ENCODE data around the gene GDI1.

The GDI1 gene

GRCh38 chrX:154468217-154468616 lies 31.3 kb downstream of the GDI1 start:
- H3K4me3 Mint-ChIP-seq = no peak overlapping the region
- no peak overlapping the region for H3K27ac Mint-ChIP-seq

GRCh38 chrX:154469114-154469513 lies 32.2 kb downstream of the GDI1 start:
- Mint-ChIP-seq H3K27me3 (no peaks in the 10 kb centered on the region), H3K27ac (no peak overlapping the region), H3K36me3 (ENCODE audit: low read depth) (peaks cover 100% of the 10 kb centered on the region), H3K4me1 (ENCODE audit: low read depth) (peaks cover 14% of the 10 kb centered on the region), H3K9me3 (no peaks in the 10 kb centered on the region), H3K4me3 (no peak overlapping the region)
- intact Hi-C loops (cut with micrococcal nuclease) = no loop called here

More at GRCh38 chrX:154468217-154468616, 31.3 kb downstream of the GDI1 start:
- Mint-ChIP-seq H3K9me3 (no peaks in the 10 kb centered on the region), H3K36me3 (ENCODE audit: low read depth) (peaks cover 100% of the 10 kb centered on the region), H3K4me1 (ENCODE audit: low read depth) (peaks cover 11% of the 10 kb centered on the region), H3K27me3 (no peaks in the 10 kb centered on the region)
- intact Hi-C loops (cut with micrococcal nuclease) = no loop called here

- H3K4me1 Mint-ChIP-seq (ENCODE audit: low read depth) = peaks cover 14% of the 10 kb centered on the region
- no peak overlapping the region for H3K4me3 Mint-ChIP-seq
- intact Hi-C loops (cut with micrococcal nuclease) = no loop called here
- peaks cover 94% of the 10 kb centered on the region for H3K36me3 Mint-ChIP-seq (ENCODE audit: low read depth)
- H3K27ac Mint-ChIP-seq = no peak overlapping the region
- no peaks in the 10 kb centered on the region for H3K9me3 Mint-ChIP-seq
- no peaks in the 10 kb centered on the region for H3K27me3 Mint-ChIP-seq
These were observed 32.9 kb downstream of the GDI1 start for GRCh38 chrX:154469880-154470279.

GRCh38 chrX:154470434-154470833 lies 33.5 kb downstream of the GDI1 start:
- H3K36me3 Mint-ChIP-seq (ENCODE audit: low read depth) = peaks cover 92% of the 10 kb centered on the region
- H3K4me3 Mint-ChIP-seq = no peak overlapping the region
- no peak overlapping the region for H3K27ac Mint-ChIP-seq
- H3K27me3 Mint-ChIP-seq = no peaks in the 10 kb centered on the region
- intact Hi-C loops (cut with micrococcal nuclease) = no loop called here
- peaks cover 14% of the 10 kb centered on the region for H3K4me1 Mint-ChIP-seq (ENCODE audit: low read depth)
- no peaks in the 10 kb centered on the region for H3K9me3 Mint-ChIP-seq

- Mint-ChIP-seq H3K4me1 (ENCODE audit: low read depth) (peaks cover 14% of the 10 kb centered on the region), H3K27ac (no peak overlapping the region), H3K27me3 (no peaks in the 10 kb centered on the region), H3K36me3 (ENCODE audit: low read depth) (peaks cover 90% of the 10 kb centered on the region), H3K9me3 (no peaks in the 10 kb centered on the region), H3K4me3 (no peak overlapping the region)
- intact Hi-C loops (cut with micrococcal nuclease) = no loop called here
These were observed 34.1 kb downstream of the GDI1 start for GRCh38 chrX:154470914-154471568.

GRCh38 chrX:154471839-154472684 lies 35.1 kb downstream of the GDI1 start:
- Mint-ChIP-seq H3K9me3 (no peaks in the 10 kb centered on the region), H3K36me3 (ENCODE audit: low read depth) (peaks cover 87% of the 10 kb centered on the region), H3K4me3 (no peak overlapping the region), H3K27ac (no peak overlapping the region), H3K27me3 (no peaks in the 10 kb centered on the region), H3K4me1 (ENCODE audit: low read depth) (peaks cover 20% of the 10 kb centered on the region)
- intact Hi-C loops (cut with micrococcal nuclease) = no loop called here

GRCh38 chrX:154472685-154473632 lies 36.0 kb downstream of the GDI1 start:
- no peak overlapping the region for H3K27ac Mint-ChIP-seq
- H3K9me3 Mint-ChIP-seq = no peaks in the 10 kb centered on the region
- H3K36me3 Mint-ChIP-seq (ENCODE audit: low read depth) = peaks cover 78% of the 10 kb centered on the region
- intact Hi-C loops (cut with micrococcal nuclease) = no loop called here
- H3K27me3 Mint-ChIP-seq = no peaks in the 10 kb centered on the region
- peaks cover 20% of the 10 kb centered on the region for H3K4me1 Mint-ChIP-seq (ENCODE audit: low read depth)
- H3K4me3 Mint-ChIP-seq = no peak overlapping the region

GRCh38 chrX:154473683-154474082 lies 36.7 kb downstream of the GDI1 start:
- Mint-ChIP-seq H3K4me3 (no peak overlapping the region), H3K36me3 (ENCODE audit: low read depth) (peaks cover 70% of the 10 kb centered on the region), H3K9me3 (no peaks in the 10 kb centered on the region), H3K27ac (no peak overlapping the region), H3K4me1 (ENCODE audit: low read depth) (peaks cover 20% of the 10 kb centered on the region), H3K27me3 (no peaks in the 10 kb centered on the region)
- intact Hi-C loops (cut with micrococcal nuclease) = no loop called here

- intact Hi-C loops (cut with micrococcal nuclease) = no loop called here
- peaks cover 39% of the 10 kb centered on the region for H3K36me3 Mint-ChIP-seq (ENCODE audit: low read depth)
- H3K27me3 Mint-ChIP-seq = no peaks in the 10 kb centered on the region
- H3K4me3 Mint-ChIP-seq = no peak overlapping the region
- peaks cover 27% of the 10 kb centered on the region for H3K4me1 Mint-ChIP-seq (ENCODE audit: low read depth)
- H3K9me3 Mint-ChIP-seq = no peaks in the 10 kb centered on the region
- no peak overlapping the region for H3K27ac Mint-ChIP-seq
These were observed 39.9 kb downstream of the GDI1 start for GRCh38 chrX:154476821-154477220.

- Mint-ChIP-seq H3K4me1 (ENCODE audit: low read depth) (peaks cover 23% of the 10 kb centered on the region), H3K36me3 (ENCODE audit: low read depth) (peaks cover 28% of the 10 kb centered on the region), H3K27me3 (no peaks in the 10 kb centered on the region), H3K4me3 (peak overlapping the region; percentile 78), H3K9me3 (no peaks in the 10 kb centered on the region), H3K27ac (peak overlapping the region; percentile 89)
- intact Hi-C loops (cut with micrococcal nuclease) = no loop called here
These were observed 41.0 kb downstream of the GDI1 start for GRCh38 chrX:154477891-154478477.

GRCh38 chrX:154478728-154479622 lies 42.0 kb downstream of the GDI1 start, which contains the start of gene LAGE3:
Gene LAGE3 (minus strand): TSS chrX:154479281. CDS start chrX:154478915, 366 bp downstream.
- H3K27ac Mint-ChIP-seq = peak within 1 kb of the TSS; percentile 89
- peaks cover 19% of the 10 kb centered on the region for H3K4me1 Mint-ChIP-seq (ENCODE audit: low read depth)
- intact Hi-C loops (cut with micrococcal nuclease) = no loop called here
- no peaks in the 10 kb centered on the region for H3K27me3 Mint-ChIP-seq
- peak within 1 kb of the TSS; percentile 78 for H3K4me3 Mint-ChIP-seq
- H3K36me3 Mint-ChIP-seq (ENCODE audit: low read depth) = peaks cover 28% of the 10 kb centered on the region
- H3K9me3 Mint-ChIP-seq = no peaks in the 10 kb centered on the region

- intact Hi-C loops (cut with micrococcal nuclease) = no loop called here
- no peaks in the 10 kb centered on the region for H3K9me3 Mint-ChIP-seq
- H3K4me3 Mint-ChIP-seq = no peak overlapping the region
- no peaks in the 10 kb centered on the region for H3K27me3 Mint-ChIP-seq
- peaks cover 34% of the 10 kb centered on the region for H3K36me3 Mint-ChIP-seq (ENCODE audit: low read depth)
- H3K27ac Mint-ChIP-seq = no peak overlapping the region
- H3K4me1 Mint-ChIP-seq (ENCODE audit: low read depth) = peaks cover 27% of the 10 kb centered on the region
These were observed 44.2 kb downstream of the GDI1 start for GRCh38 chrX:154481195-154481594.

All from dendritic cell treated with granulocyte-macrophage colony-stimulating factor and Interleukin-4, amounts not matched to agents 40 ng/mL and 50 ng/mL, for 4 days (primary cell).